NCI-H446 treated with DMSO at 0.1 percent for 48 hours (cell line): Measurements from ENCODE around the gene FAM199X.

ENCODE experiments used
- DNase-seq: peaks from one replicate; lab custom pipeline; 2025; lab: John Stamatoyannopoulos, UW

FAM199X gene

DNA sequence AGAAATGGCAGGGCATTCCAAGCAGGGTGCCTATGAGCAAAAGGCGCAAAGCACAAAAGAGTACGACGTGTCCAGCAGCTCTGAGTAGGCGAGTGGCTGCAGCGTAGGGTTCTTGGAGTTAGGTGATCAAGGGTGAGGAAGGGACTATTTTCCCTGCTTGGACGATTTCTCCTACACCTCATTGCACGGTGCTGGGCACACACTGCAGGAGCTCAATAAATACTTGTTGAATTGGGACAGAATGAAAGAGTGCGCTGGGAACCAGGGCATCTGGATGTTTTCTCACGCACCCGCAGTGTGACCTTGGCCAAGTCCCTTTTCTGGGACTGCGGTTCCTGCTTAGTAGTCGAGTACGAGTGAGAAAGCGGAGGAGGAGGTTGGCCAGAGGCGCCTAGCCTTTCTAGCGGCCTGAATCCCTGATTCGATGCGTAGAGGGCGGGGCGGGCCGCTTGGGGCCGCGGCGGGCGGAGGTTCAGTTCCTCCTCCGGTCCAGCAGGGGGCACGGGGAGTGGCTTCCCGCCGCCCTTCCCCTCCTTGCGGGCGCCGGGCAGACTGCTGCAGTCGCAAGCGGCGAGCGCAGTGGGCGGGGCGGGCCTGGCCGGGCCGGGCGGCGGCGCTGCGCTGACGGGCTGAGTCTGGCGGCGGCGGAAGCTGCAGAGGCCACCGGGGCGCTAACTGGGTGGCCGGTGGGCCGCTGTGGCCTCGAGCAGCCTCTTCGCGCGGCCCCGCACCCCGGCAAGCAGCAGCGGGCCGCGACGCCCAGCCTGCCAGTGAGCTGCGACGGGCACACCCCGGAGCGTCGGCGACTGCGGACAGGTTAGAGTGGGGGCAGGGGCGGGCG lies at the start of gene FAM199X:
Gene FAM199X, plus strand, starts transcription at position 560 of the 841 bp plus-strand sequence. CDS start 333 bp downstream, outside the sequence.
- peak; percentile 74 for DNase-seq

DNA sequence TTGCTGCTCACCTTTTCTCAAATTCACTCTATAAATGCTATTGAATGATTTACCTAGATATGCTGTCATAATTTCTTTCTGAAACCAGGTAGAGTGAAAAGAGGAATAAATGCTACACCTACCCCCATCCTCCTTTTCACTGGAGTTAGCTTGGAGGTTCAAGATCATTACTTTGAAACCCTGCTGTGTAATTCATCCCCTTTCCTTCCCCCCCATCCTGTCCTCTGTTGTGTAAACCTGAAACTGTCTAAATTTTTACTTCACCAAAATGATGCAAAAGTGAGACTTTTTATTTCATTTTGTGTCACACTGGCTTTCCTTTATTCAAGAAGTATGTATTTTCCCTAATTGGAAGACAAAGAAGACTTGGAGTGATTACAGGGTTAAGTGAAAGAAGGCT lies 48.5 kb upstream of the FAM199X start:
- no peak for DNase-seq

GRCh38 chrX:104118765-104119164 lies 47.5 kb upstream of the FAM199X start:
- no peak for DNase-seq

GRCh38 chrX:104122829-104123228 lies 43.4 kb upstream of the FAM199X start:
- no peak for DNase-seq

DNA sequence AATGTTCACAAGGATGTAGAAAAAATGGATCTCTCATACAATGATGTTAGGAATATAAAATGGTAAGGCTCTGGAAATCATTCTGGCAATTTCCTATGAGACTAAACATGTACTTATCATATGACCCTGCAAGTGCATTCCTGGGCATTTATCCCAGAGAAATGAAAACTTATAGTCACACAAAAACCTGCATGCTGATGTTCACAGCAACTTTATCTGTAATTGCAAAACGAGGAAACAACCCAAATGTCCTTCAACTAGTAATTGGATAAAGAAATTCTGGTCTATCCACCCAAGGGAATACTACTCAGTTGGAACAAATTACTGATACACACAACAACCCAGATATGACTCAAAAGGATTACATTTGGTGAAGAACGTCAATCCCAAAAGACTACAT lies 39.4 kb upstream of the FAM199X start:
- no peak for DNase-seq

DNA sequence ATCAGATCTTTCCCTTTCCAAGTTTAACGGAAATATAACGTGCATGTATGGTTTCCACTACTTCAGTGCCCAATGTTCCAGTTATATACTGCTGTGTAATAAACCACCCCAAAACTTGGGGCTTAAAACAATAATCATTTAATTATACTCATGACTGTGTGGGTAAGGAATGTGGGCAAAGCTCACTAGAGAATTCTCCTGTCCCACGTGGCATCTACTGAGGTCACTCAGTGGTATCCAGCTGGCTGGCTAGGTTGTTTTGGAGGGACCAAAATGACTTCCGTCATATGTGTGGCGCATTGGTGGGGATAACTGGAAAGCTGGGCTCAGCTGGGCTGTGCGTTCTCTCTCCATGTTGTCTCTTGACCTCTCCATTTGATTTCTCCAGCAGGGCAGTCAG lies 35.4 kb upstream of the FAM199X start:
- no peak for DNase-seq

GRCh38 chrX:104134583-104135261 lies 31.5 kb upstream of the FAM199X start:
- no peak for DNase-seq

DNA sequence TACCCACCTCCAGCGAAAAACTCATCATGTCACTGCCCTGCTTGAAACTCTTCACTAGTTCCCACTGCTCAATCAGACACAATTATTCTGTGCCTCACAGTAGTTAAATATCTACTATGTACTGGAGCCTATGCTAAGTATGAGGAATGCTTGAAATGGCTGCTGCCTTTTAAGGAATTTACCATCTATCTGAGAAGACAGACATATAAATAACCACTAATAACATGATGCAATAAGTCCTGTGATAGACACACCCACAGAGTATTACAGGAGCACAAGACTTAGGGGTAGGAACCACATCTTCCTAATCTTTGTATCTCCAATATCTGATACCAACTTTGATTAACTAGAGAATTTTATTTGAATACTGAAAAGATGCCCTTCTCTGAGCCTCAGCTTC lies 30.6 kb upstream of the FAM199X start:
- DNase-seq = no peak

DNA sequence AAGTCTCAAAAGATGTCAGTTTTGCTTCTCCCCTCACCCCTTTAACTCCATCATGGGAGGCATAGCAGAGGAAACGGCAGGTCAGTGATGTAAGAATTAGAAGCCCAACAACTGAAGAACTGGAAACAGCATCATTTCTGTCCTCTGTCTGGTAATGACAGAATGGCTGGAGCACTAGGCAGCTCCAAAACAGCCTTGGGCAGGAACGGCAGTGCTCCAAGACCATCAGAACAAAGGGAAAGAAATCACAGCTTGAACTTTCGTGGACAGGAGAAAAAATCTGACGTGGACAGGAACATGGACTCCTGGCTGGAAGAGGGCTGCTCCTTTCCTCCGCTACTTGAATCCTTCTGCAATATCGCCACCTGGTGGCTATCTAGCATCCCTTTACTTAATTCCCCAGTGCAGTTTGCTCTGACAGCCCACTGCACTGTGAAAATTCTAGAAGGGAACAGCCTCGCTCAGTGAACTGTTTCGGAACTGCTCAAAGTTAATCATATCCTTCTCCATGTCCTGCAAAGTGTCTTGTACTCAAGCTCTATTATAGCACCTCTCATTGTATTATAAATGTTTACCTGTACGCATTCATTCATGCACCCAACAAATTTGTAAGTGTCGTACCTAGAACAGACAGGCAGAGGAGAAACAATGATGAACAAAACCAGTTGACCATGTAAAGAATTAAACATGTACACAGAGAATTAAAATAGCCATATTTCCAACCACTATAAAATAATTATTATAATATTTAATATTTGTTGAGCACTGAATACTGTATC lies 29.8 kb upstream of the FAM199X start:
- peak; percentile 53 for DNase-seq

GRCh38 chrX:104137496-104137895 lies 28.8 kb upstream of the FAM199X start:
- peak; percentile 6 for DNase-seq

- no peak for DNase-seq
These were observed 25.0 kb upstream of the FAM199X start for GRCh38 chrX:104141087-104141760.

- no peak for DNase-seq
These were observed 15.2 kb upstream of the FAM199X start for GRCh38 chrX:104151037-104151436.

GRCh38 chrX:104156630-104157529 lies 9.4 kb upstream of the FAM199X start, which contains the start of gene SLC25A53:
Gene SLC25A53 (minus strand): TSS chrX:104157009. CDS start chrX:104105257, 51,752 bp downstream.
- peak; percentile 65 for DNase-seq

GRCh38 chrX:104166735-104167436 lies 633 bp downstream of the FAM199X start:
- DNase-seq = no peak

GRCh38 chrX:104168127-104168526 lies 1.9 kb downstream of the FAM199X start:
- no peak for DNase-seq

- no peak for DNase-seq
These were observed 5.9 kb downstream of the FAM199X start for GRCh38 chrX:104172121-104172520.

GRCh38 chrX:104172788-104173187 lies 6.5 kb downstream of the FAM199X start:
- no peak for DNase-seq

- no peak for DNase-seq
These were observed 7.6 kb downstream of the FAM199X start for GRCh38 chrX:104173841-104174240.

DNA sequence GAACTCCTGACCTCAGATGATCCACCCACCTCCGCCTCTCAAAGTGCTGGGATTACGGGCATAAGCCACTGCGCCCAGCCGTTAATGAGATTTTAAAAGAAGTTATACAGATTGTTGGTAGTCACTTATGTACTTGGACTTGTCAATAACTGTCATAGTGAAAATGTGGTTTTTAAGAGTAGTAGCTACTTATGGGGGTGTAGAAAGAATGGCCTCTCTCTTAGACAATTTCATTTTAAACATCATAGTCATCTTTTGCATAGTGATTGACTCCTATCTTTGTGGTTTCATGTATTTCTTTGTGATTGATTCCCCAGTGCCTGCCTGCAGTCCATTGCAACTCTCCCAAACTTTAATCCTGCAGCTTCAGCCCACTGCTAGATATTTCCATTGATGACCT lies 17.4 kb downstream of the FAM199X start:
- no peak for DNase-seq

DNA sequence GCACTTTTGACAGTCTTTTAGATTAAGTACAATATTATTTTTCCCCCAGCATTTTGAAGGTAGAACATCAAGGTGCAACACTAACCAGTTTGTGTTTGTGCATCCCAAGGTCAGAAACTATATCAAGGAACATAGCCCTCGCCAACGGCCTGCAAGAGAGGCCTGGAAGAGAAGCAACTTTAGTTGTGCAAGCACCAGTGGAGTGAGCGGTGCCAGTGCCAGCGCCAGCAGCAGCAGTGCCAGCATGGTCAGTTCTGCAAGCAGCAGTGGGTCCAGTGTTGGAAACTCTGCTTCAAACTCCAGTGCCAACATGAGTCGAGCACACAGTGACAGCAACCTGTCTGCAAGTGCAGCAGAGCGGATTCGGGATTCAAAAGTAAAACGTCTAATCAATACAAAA lies 21.7 kb downstream of the FAM199X start:
- DNase-seq = no peak
